Activated T-cell treated with anti-CD3 and anti-CD28 coated beads, Interleukin-2, amount 50 U/mL, for 24 hours (primary cell): ENCODE results near the gene ADSL.

ENCODE experiments used
- DNase-seq: peaks from one replicate; pipeline ENCODE4 v3.0.0-alpha.2; 2020
- H3K27ac Mint-ChIP-seq: 2 replicates; pipeline ENCODE4 v1.8.0; 2020; ENCODE audit warnings: mild to moderate bottlenecking, mixed read lengths
- H3K27me3 Mint-ChIP-seq: 2 replicates; pipeline ENCODE4 v1.8.0; 2020; ENCODE audit warnings: mixed read lengths
- H3K36me3 Mint-ChIP-seq: 2 replicates; pipeline ENCODE4 v1.8.0; 2020; ENCODE audit warnings: low read depth, mixed read lengths
- H3K4me1 Mint-ChIP-seq: 2 replicates; pipeline ENCODE4 v1.8.0; 2020; ENCODE audit warnings: low read depth, mixed read lengths
- H3K4me3 Mint-ChIP-seq: 2 replicates; pipeline ENCODE4 v1.8.0; 2020; ENCODE audit warnings: mild to moderate bottlenecking, moderate library complexity, mixed read lengths
- H3K9me3 Mint-ChIP-seq: 2 replicates; pipeline ENCODE4 v1.8.0; 2020; ENCODE audit warnings: mixed read lengths

Gene ADSL

DNA sequence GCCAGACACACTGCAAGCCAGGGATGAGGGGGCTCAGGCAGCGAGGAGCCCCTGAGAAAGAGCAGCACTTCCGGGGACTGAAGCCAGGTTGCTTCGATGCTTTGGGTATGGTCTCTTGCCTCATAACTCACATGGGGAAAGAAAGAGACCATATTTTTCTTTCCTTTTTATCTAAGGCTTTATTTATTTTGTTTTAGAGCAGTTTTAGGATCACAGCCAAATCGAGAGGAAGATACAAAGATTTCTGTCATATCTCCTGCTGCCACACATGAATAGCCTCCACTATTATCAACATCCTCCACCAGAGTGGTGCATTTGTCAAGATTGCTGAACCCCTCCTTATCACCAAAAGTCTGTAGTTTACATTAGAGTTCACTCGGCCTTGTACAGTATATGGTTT is 24.3 kb upstream of the ADSL start:
- Mint-ChIP-seq H3K36me3 (peaks cover 69% of the 10 kb centered on the region), H3K27me3 (no peaks in the 10 kb centered on the region), H3K27ac (peak overlapping the region; percentile 66), H3K9me3 (no peaks in the 10 kb centered on the region), H3K4me3 (no peak overlapping the region), H3K4me1 (peaks cover 70% of the 10 kb centered on the region)
- no peak for DNase-seq

DNA sequence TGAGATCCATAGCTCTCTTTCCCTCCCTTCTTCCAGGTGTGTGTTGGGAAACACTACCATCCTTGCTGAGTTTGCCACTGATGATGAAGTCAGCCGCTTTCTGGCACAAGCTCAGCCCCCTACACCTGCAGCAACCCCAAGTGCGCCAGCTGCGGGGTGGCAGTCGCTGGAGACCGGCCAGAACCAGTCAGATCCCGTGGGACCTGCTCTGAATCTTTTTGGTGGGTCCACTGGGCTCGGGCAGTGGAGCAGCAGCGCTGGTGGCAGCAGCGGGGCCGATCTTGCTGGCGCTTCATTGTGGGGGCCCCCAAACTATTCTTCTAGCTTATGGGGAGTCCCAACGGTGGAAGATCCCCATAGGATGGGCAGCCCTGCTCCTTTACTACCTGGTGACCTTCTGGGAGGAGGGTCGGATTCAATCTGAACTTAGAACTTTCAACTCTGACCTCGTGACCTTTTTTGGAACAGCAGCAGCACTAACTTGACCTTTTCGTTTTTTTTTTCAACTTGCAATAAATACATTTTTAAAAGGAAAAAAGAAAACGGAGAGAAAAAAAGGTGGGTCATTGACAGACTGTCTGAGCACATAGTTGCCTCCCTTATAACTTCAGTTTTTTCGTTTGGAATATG is 23.4 kb upstream of the ADSL start:
- H3K27me3 Mint-ChIP-seq: no peaks in the 10 kb centered on the region
- peak overlapping the region; percentile 47 for H3K27ac Mint-ChIP-seq
- no peak for DNase-seq
- no peaks in the 10 kb centered on the region for H3K9me3 Mint-ChIP-seq
- H3K36me3 Mint-ChIP-seq: peaks cover 66% of the 10 kb centered on the region
- peaks cover 79% of the 10 kb centered on the region for H3K4me1 Mint-ChIP-seq
- no peak overlapping the region for H3K4me3 Mint-ChIP-seq

DNA sequence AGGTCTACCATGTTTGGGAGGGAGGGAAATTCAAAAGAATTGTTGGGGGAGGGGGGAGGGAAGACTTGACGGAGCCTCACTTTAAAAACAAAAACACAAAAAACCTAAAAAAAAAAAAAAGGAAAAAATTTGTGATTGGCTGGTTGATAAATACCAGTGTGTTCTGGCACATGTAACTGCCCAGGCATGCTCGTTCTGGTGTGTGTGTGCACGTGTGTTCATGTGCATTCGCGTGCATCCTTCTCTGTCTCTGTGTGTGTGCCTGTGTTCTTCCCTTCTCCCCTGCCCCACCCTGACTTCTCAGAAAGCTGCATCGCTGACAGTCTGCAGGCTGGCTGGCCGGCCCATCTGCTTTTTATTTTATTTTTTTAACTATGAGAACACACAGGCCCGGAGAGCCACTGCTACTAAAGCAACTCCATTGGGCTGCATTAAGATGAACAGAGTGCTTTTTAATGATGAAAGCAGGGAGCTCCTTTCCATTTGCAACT is 22.6 kb upstream of the ADSL start:
- Mint-ChIP-seq H3K4me1 (peaks cover 85% of the 10 kb centered on the region), H3K36me3 (peaks cover 60% of the 10 kb centered on the region)

DNA sequence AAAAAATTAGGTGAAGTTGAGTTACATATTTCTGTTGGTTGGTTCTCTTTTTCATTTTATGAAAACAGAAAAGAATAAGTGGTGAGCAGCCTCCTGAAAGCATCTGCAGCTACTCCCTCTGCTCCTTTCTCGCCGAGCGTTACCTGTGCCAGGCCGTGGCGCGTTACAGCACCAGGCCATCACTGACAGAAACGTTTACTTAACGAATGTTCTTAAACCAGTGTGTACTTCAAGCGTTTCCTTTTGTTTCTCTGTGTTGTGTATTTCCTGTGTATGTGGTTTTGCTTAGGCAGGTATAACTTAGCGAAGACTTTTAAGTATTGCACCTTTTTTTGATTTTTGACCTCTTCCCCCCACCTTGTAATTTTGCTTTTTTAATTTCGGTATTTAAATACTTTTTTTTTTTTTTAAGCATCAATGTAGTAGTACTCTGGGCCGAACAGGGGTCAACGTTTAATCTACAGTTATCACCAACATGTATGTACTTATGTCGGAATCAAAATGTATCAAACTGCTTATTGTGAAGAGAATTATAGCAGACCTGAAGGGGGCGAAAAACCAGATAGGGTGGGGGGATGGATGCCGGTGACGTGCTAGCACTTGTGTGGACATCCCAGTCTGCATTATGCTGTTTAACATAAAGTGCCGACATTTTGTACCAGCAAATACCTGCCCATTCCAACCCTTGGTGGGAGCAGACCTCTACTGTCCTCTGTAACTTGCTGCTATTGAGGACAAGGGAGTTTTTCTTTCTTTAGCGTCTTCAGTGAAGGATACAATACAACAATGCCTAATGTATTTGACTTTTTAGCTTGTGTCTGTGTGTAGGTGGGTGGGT is 21.6 kb upstream of the ADSL start:
- H3K9me3 Mint-ChIP-seq: no peaks in the 10 kb centered on the region
- peak; percentile 59 for DNase-seq
- peak overlapping the region; percentile 96 for H3K27ac Mint-ChIP-seq
- peaks cover 95% of the 10 kb centered on the region for H3K4me1 Mint-ChIP-seq
- H3K36me3 Mint-ChIP-seq: peaks cover 58% of the 10 kb centered on the region
- H3K27me3 Mint-ChIP-seq: no peaks in the 10 kb centered on the region
- H3K4me3 Mint-ChIP-seq: peak overlapping the region; percentile 71

More for the DNA sequence above, 22.6 kb upstream of the ADSL start:
- H3K4me3 Mint-ChIP-seq: peak overlapping the region; percentile 71
- H3K27ac Mint-ChIP-seq: peak overlapping the region; percentile 96
- DNase-seq: peak; percentile 56
- H3K27me3 Mint-ChIP-seq: no peaks in the 10 kb centered on the region
- no peaks in the 10 kb centered on the region for H3K9me3 Mint-ChIP-seq

- H3K27me3 Mint-ChIP-seq: no peaks in the 10 kb centered on the region
- H3K36me3 Mint-ChIP-seq: peaks cover 52% of the 10 kb centered on the region
- H3K9me3 Mint-ChIP-seq: no peaks in the 10 kb centered on the region
- H3K4me1 Mint-ChIP-seq: peaks cover 96% of the 10 kb centered on the region
- DNase-seq: peak; percentile 74
- H3K27ac Mint-ChIP-seq: peak overlapping the region; percentile 96
- peak overlapping the region; percentile 71 for H3K4me3 Mint-ChIP-seq
Observed at GRCh38 chr22:40325315-40325714, 21.0 kb upstream of the ADSL start.

DNA sequence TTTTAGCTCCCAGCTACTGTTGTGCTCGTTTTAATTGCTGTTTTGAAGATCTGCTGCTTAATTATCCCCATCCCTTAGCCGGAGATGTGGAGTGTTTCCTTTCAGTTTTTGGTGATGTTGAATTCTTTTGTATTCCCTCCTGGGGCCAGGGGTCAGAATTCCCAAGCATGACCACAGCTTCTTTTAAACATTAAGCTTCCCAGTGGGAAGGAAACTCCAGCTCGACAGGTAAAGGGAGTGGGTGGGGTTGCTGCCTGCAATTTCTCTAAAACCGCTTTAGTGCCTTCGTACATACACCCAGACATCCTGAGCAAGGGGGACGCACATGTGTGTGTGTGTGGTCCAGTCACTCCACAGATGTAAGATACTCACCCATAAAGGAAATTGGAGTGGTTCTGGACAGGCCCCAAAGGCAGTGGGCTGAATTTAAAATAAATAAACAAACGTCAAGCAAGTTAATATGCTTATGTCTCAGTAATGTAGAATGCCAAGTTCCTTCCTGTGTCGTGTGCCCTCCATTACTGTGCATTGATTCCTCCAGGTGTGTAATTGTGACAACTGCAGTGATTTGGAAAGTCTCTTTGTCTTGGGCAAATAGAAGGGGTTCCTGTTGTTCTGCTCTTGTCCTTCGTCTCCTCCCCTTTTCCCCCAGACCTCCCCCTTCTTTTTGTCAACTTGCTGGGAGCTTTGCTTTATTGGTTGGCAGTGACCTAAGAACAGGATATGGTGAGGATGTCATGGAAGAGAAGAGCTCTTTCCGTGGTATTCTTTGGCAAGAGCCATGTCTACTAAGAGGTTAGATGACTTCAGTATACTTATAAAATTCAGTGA is 19.2 kb upstream of the ADSL start:
- H3K36me3 Mint-ChIP-seq: peaks cover 36% of the 10 kb centered on the region
- peak overlapping the region; percentile 70 for H3K27ac Mint-ChIP-seq
- H3K4me3 Mint-ChIP-seq: peak overlapping the region; percentile 30
- no peaks in the 10 kb centered on the region for H3K27me3 Mint-ChIP-seq
- no peak for DNase-seq
- peaks cover 96% of the 10 kb centered on the region for H3K4me1 Mint-ChIP-seq
- no peaks in the 10 kb centered on the region for H3K9me3 Mint-ChIP-seq

GRCh38 chr22:40328546-40329456 is 17.5 kb upstream of the ADSL start:
- H3K27ac Mint-ChIP-seq: peak overlapping the region; percentile 10
- no peaks in the 10 kb centered on the region for H3K27me3 Mint-ChIP-seq
- H3K4me1 Mint-ChIP-seq: peaks cover 98% of the 10 kb centered on the region
- H3K9me3 Mint-ChIP-seq: no peaks in the 10 kb centered on the region
- H3K4me3 Mint-ChIP-seq: no peak overlapping the region
- H3K36me3 Mint-ChIP-seq: peaks cover 21% of the 10 kb centered on the region
- no peak for DNase-seq

- H3K4me3 Mint-ChIP-seq: no peak overlapping the region
- H3K4me1 Mint-ChIP-seq: peaks cover 98% of the 10 kb centered on the region
- H3K9me3 Mint-ChIP-seq: no peaks in the 10 kb centered on the region
- peak overlapping the region; percentile 53 for H3K27ac Mint-ChIP-seq
- no peak for DNase-seq
- H3K27me3 Mint-ChIP-seq: no peaks in the 10 kb centered on the region
- peaks cover 14% of the 10 kb centered on the region for H3K36me3 Mint-ChIP-seq
Observed at GRCh38 chr22:40329466-40329865, 16.8 kb upstream of the ADSL start.

DNA sequence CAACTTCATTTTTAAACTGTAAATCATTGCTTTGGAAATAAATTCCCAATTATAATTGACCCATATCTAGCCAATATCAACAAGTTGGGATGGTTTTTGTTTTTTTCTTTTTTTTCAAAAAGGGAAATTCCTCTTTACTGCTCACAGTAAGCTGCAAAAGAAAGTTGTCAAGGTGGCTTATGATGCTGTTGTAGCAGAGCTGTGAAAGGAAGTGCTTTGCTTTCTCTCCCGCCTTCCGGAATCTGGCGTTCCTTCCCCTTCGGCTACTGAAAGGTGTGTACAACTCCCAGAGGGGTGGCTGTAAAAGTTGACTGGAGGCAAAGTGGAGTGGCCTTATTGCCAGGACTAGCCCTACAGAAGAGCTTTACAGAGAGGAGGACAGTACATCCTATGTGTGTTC is 16.2 kb upstream of the ADSL start:
- Mint-ChIP-seq H3K4me3 (no peak overlapping the region), H3K27me3 (no peaks in the 10 kb centered on the region), H3K4me1 (peaks cover 98% of the 10 kb centered on the region), H3K27ac (peak overlapping the region; percentile 73), H3K9me3 (no peaks in the 10 kb centered on the region), H3K36me3 (peaks cover 13% of the 10 kb centered on the region)
- DNase-seq: no peak

GRCh38 chr22:40330615-40331014 is 15.7 kb upstream of the ADSL start:
- Mint-ChIP-seq H3K9me3 (no peaks in the 10 kb centered on the region), H3K36me3 (peaks cover 13% of the 10 kb centered on the region), H3K4me3 (no peak overlapping the region), H3K4me1 (peaks cover 96% of the 10 kb centered on the region), H3K27me3 (no peaks in the 10 kb centered on the region), H3K27ac (peak overlapping the region; percentile 11)
- DNase-seq: no peak

- peak overlapping the region; percentile 51 for H3K4me3 Mint-ChIP-seq
- peak overlapping the region; percentile 79 for H3K27ac Mint-ChIP-seq
- H3K9me3 Mint-ChIP-seq: no peaks in the 10 kb centered on the region
- H3K36me3 Mint-ChIP-seq: peaks cover 13% of the 10 kb centered on the region
- peaks cover 95% of the 10 kb centered on the region for H3K4me1 Mint-ChIP-seq
- no peaks in the 10 kb centered on the region for H3K27me3 Mint-ChIP-seq
- no peak for DNase-seq
Observed at GRCh38 chr22:40331706-40332105, 14.6 kb upstream of the ADSL start.

DNA sequence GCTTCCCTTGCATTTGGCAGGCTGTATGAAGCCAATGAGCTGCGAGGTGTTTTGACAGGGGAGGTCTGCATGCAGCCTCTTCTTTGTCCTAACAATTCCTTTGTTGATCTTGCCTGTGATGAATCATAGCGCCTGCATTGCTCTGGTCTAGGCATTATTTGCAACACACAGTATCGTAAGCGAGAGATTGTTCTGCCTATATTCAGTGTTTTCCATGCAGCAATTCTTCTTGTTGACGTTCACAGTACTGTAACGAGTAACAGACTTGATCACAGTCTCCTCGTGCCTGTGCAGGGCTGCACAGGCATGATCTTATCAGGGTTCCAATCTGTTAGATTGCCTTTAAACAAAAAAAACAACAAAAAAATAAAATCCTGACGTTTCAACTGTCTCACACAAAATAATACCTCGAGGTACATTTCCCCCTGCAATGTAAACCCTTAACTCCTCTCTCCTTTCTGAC is 13.9 kb upstream of the ADSL start:
- no peaks in the 10 kb centered on the region for H3K27me3 Mint-ChIP-seq
- no peaks in the 10 kb centered on the region for H3K9me3 Mint-ChIP-seq
- no peak for DNase-seq
- peaks cover 7% of the 10 kb centered on the region for H3K36me3 Mint-ChIP-seq
- peaks cover 91% of the 10 kb centered on the region for H3K4me1 Mint-ChIP-seq
- peak overlapping the region; percentile 51 for H3K4me3 Mint-ChIP-seq
- H3K27ac Mint-ChIP-seq: peak overlapping the region; percentile 79

DNA sequence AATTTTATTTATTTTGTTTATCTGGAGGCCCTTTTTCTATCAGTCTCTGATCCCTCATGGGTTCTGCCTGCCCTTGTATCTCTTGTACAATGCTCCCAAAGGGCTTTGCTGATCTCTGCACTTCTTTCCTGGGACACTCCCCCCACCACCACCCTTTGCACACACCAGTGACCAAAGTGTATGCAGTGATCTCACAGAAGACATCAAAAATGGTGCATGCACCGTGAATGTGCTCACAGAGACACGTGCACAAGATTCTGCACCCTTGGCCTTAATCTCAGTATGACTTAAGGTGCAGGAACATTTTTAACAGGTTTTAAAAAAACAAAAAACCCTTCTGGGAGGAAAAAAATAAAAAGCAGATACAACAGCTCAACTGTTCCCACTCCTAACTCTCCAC is 12.2 kb upstream of the ADSL start:
- DNase-seq: no peak
- no peaks in the 10 kb centered on the region for H3K27me3 Mint-ChIP-seq
- peak overlapping the region; percentile 86 for H3K27ac Mint-ChIP-seq
- peaks cover 6% of the 10 kb centered on the region for H3K36me3 Mint-ChIP-seq
- H3K9me3 Mint-ChIP-seq: no peaks in the 10 kb centered on the region
- no peak overlapping the region for H3K4me3 Mint-ChIP-seq
- H3K4me1 Mint-ChIP-seq: peaks cover 85% of the 10 kb centered on the region
